AG10803 (cell line): ENCODE measurements around the gene STAM.
A peak's percentile ranks its signal among the peaks of the same experiment; 100 is the strongest.

Source experiments
- DNase-seq: peaks from one replicate; pipeline ENCODE4 v3.0.0; 2010; ENCODE audit warnings: low read depth
- H3K4me3 ChIP-seq: 2 replicates; pipeline ENCODE4 v1.5.1; 2011; ENCODE audit warnings: mild to moderate bottlenecking, low read length, control low read depth
- TF ChIP-seq, protein P1 (sequence below): conservative IDR thresholded peaks from 2 replicates; pipeline ENCODE4 v1.5.1; 2011; ENCODE audit warnings: mild to moderate bottlenecking, low read length, control low read depth, inconsistent platforms

Gene STAM

DNA sequence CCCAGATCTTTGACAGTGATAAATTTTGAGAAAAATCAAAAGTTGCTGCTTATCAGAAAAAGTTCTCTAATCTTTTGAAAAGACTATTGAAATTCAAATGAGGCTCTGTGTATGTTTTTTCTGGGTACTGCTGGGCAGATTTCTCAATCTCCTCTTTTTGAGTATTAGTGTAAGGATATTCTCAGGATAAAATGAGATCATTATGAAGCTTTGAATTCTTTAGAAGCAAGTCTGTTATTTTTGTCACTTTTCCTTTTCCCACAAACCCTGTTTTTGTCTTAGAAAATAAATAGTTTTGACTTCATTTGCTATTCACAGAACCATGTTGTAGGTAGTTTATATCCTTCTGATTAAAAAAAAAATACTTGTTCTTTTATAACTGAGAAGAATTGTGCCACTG lies 7.9 kb downstream of the STAM start:
- no peak overlapping the region for H3K4me3 ChIP-seq
- TF ChIP-seq, protein P1, sequence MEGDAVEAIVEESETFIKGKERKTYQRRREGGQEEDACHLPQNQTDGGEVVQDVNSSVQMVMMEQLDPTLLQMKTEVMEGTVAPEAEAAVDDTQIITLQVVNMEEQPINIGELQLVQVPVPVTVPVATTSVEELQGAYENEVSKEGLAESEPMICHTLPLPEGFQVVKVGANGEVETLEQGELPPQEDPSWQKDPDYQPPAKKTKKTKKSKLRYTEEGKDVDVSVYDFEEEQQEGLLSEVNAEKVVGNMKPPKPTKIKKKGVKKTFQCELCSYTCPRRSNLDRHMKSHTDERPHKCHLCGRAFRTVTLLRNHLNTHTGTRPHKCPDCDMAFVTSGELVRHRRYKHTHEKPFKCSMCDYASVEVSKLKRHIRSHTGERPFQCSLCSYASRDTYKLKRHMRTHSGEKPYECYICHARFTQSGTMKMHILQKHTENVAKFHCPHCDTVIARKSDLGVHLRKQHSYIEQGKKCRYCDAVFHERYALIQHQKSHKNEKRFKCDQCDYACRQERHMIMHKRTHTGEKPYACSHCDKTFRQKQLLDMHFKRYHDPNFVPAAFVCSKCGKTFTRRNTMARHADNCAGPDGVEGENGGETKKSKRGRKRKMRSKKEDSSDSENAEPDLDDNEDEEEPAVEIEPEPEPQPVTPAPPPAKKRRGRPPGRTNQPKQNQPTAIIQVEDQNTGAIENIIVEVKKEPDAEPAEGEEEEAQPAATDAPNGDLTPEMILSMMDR: no peak
- DNase-seq: peak; percentile 44

DNA sequence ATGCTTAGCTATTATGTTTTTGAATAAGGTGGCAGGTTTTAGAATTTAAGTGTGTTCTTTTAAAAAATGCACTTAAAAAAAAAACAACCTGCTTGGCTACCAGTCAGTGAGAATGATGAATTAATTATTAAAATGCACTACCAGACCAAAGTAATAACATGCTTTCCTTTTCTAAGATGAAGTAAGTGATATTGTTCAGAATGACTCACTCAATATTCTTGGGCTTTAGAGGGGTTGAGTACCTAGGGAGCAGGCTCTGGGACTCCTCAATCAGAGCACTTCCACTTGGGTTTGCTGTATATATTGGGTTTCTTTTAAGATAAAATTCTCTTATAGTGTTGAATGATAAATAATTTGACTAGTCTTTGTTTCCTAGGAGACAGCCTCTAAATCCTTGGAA lies 8.6 kb downstream of the STAM start:
- no peak for DNase-seq
- no peak overlapping the region for H3K4me3 ChIP-seq
- TF ChIP-seq, protein P1: no peak

DNA sequence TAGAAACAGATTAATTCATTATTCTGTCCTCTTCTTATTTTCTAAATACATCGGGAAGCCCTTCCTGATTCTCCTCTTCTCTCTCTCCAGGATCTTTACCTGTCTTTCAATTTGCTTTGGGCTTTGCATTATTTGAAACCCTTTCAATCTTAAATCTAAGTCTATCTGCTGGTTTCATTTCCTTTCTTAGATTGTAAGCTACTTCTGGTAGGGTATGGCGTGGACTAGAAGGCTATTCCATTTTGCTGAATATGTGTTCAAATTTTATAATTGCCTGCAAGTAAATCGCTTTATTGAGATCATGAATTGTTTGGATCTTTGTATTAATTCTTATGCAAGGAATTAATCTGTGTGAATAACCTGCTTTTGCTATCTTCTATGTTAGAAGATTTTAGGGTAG lies 11.1 kb downstream of the STAM start:
- DNase-seq: no peak
- H3K4me3 ChIP-seq: no peak overlapping the region
- TF ChIP-seq, protein P1: no peak

DNA sequence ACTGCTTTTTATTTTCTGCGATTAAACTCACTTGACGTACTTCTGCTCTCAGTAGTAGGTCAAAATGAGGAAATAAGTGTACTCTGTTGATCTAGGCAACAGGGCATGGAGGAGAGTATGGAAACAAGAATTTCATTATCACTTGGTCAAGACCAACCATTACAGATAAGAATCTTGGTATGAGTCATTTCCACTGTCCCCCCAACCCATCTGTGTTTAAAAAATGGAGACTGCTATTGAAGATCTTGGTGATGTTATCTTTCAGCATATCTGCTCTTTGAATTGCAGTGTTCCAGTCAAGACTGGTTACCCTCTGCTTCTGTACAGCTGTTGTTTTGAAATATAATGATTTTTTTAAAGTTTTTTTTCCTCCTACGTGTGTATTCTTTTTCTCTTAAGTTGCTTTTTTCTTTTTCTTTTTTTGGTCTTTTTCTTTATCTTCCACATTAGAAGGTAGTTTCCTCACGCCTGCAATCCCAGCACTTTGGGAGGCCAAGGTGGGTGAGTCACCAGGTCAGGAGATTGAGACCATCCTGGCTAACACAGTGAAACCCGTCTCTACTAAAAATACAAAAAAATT lies 11.7 kb downstream of the STAM start:
- TF ChIP-seq, protein P1: no peak
- no peak overlapping the region for H3K4me3 ChIP-seq
- DNase-seq: no peak

DNA sequence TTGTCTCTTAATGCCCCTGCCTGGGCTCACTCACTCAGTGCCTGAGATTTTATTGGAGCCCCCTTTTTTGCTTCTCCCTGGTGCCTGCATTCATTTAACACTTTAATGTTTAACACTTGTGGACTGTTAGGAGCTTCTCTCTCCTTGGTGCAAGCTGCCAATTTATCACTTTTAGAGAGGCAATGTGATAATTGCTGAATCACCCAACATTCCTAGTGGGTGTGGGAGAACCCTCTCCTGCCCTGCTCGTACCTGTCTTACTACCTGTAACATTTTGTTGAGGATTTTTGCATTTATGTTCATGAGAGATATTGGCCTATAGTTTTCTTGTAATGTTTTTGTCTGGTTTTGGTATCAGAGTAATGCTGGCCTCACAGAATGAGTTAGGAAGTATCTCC lies 13.2 kb downstream of the STAM start:
- no peak overlapping the region for H3K4me3 ChIP-seq
- DNase-seq: no peak

DNA sequence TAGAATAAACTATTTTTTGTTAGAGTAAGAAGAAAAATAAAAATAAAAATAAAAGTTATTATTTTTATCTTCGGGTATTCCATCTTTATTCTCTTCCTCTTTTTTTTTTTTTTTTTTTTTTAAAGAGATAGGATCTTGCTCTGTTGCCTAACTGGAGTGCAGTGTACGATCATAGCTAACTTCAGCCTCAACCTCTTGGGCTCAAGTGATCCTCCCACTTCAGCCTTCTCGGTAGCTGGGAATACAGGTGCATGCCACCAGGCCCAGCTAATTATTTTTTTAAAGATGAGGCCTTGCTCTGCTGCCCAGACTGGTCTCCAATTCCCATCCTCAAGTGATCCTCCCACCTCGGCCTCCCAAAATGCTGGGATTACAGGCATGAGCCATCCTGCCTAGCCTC lies 15.4 kb downstream of the STAM start:
- no peak for DNase-seq
- TF ChIP-seq, protein P1: no peak
- no peak overlapping the region for H3K4me3 ChIP-seq

More for the DNA sequence above, 13.2 kb downstream of the STAM start:
- TF ChIP-seq, protein P1: no peak

DNA sequence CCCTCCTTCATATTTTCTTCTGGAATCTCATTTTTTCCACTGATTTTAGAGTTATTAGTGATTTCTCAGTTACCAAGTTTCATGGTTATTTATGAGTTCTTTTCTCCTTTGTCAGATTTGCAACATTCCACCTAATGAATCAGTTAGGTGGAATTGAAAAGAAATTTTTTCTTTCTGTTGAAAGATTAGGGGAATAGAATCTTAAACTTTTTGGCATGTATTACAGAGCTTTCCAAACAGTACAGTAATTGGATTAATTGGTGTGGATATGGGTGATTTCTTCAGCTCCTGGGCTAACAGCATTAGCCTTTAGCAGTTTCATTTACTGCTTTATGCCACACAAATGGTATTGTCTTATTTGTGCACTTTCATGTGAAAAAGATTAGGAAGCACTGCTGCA lies 17.0 kb downstream of the STAM start:
- H3K4me3 ChIP-seq: no peak overlapping the region
- TF ChIP-seq, protein P1: no peak
- peak; percentile 57 for DNase-seq
